AG09319 (cell line): ENCODE data around the gene RPS21.

Source experiments
- DNase-seq: peaks from one replicate; pipeline ENCODE4 v3.0.0-alpha.2; 2010; ENCODE audit warnings: low read depth; ENCODE audit errors: extremely low read depth
- CTCF ChIP-seq: IDR thresholded peaks from 2 replicates; pipeline ENCODE4 v1.5.1; 2011; ENCODE audit warnings: low read depth, mild to moderate bottlenecking, inconsistent platforms, low read length, moderate library complexity

RPS21 gene

GRCh38 chr20:62388839-62389600 lies 2.1 kb downstream of the RPS21 start:
- DNase-seq, result no peak
- no peak for TF ChIP-seq CTCF

GRCh38 chr20:62389601-62390087 lies 2.7 kb downstream of the RPS21 start:
- no peak for DNase-seq
- no peak for TF ChIP-seq CTCF

GRCh38 chr20:62390317-62391164 lies 3.6 kb downstream of the RPS21 start:
- no peak for DNase-seq
- no peak for TF ChIP-seq CTCF

GRCh38 chr20:62391165-62392076 lies 4.5 kb downstream of the RPS21 start:
- TF ChIP-seq CTCF, result no peak
- no peak for DNase-seq

- TF ChIP-seq CTCF, result no peak
- no peak for DNase-seq
These were observed 5.1 kb downstream of the RPS21 start for GRCh38 chr20:62392077-62392418.

- no peak for DNase-seq
- TF ChIP-seq CTCF, result no peak
These were observed 5.9 kb downstream of the RPS21 start for GRCh38 chr20:62392621-62393334.
